Left forelimb (tissue), 1 donor: ENCODE measurements around the gene CHMP3.
"Not testable (repeated sequence)": the region's sequence is repeated elsewhere in the genome, so short reads cannot be mapped to it uniquely, and the experiment has no call there.

Source experiments
- DNase-seq: peaks from one replicate; pipeline ENCODE4 v3.0.0-alpha.2; 2018; ENCODE audit warnings: low spot score

Gene CHMP3

GRCh38 chr2:86562922-86563649 lies at the start of gene CHMP3:
CHMP3 (minus strand) TSS chr2:86563443; CDS start chr2:86563348, 95 bp downstream.
- DNase-seq, result peak; percentile 97

- DNase-seq, result no peak
Measured at GRCh38 chr2:86610871-86611270, 47.6 kb upstream of the CHMP3 start.

GRCh38 chr2:86608832-86609410 lies 45.7 kb upstream of the CHMP3 start:
- no peak for DNase-seq

GRCh38 chr2:86603905-86604304 lies 40.7 kb upstream of the CHMP3 start:
- DNase-seq, result no peak

GRCh38 chr2:86598966-86599365 lies 35.7 kb upstream of the CHMP3 start:
- no peak for DNase-seq

- no peak for DNase-seq
Measured at GRCh38 chr2:86596118-86596517, 32.9 kb upstream of the CHMP3 start.

- DNase-seq, result no peak
Measured at GRCh38 chr2:86593266-86593665, 30.0 kb upstream of the CHMP3 start.

GRCh38 chr2:86592547-86593230 lies 29.4 kb upstream of the CHMP3 start:
- DNase-seq, result no peak

- DNase-seq, result not testable (repeated sequence)
Measured at GRCh38 chr2:86589701-86590100, 26.5 kb upstream of the CHMP3 start.

GRCh38 chr2:86584151-86584913 lies 21.1 kb upstream of the CHMP3 start:
- DNase-seq, result no peak

- no peak for DNase-seq
Measured at GRCh38 chr2:86580560-86580959, 17.3 kb upstream of the CHMP3 start.

GRCh38 chr2:86577817-86578456 lies 14.7 kb upstream of the CHMP3 start:
- no peak for DNase-seq

GRCh38 chr2:86570059-86570458 lies 6.8 kb upstream of the CHMP3 start:
- no peak for DNase-seq

- DNase-seq, result no peak
Measured at GRCh38 chr2:86566821-86567190, 3.6 kb upstream of the CHMP3 start.

GRCh38 chr2:86566158-86566820 lies 3.0 kb upstream of the CHMP3 start:
- no peak for DNase-seq

- no peak for DNase-seq
Measured at GRCh38 chr2:86563650-86564061, 413 bp upstream of the CHMP3 start.

GRCh38 chr2:86562485-86562921 lies 740 bp downstream of the CHMP3 start:
- DNase-seq, result no peak

GRCh38 chr2:86557836-86558235 lies 5.4 kb downstream of the CHMP3 start:
- DNase-seq, result no peak

- no peak for DNase-seq
Measured at GRCh38 chr2:86556508-86556907, 6.7 kb downstream of the CHMP3 start.

- DNase-seq, result no peak
Measured at GRCh38 chr2:86552889-86553288, 10.4 kb downstream of the CHMP3 start.

- DNase-seq, result not testable (repeated sequence)
Measured at GRCh38 chr2:86549963-86550725, 13.1 kb downstream of the CHMP3 start.
